Keratinocyte (primary cell): ENCODE data around the gene SYT1.

Source experiments
- CTCF ChIP-seq, 3 experiments: IDR thresholded peaks in 1 of 3; conservative IDR thresholded peaks in 1 of 3; optimal IDR thresholded peaks in 1 of 3; 2 replicates in 2 of 3; 3 replicates in 1 of 3; pipeline versions ENCODE3 to v1.5.1; 2011; ENCODE audit warnings: low read length in 3 of 3, mild to moderate bottlenecking in 3 of 3, moderate library complexity in 2 of 3, control low read depth in 1 of 3, inconsistent platforms in 1 of 3; ENCODE audit not compliant: insufficient read depth in 2 of 3; ENCODE audit errors: extremely low read depth in 1 of 3
- EZH2 ChIP-seq: IDR thresholded peaks from one replicate; pipeline ENCODE4 v1.6.1; 2012; ENCODE audit warnings: inconsistent platforms, mild to moderate bottlenecking, low read length, moderate library complexity

- TF ChIP-seq EZH2 (no peak), CTCF (optimal IDR thresholded peaks at IDR 0.05 in 1 of 3, IDR thresholded peaks at IDR 0.05 in 1 of 3, conservative IDR thresholded peaks at IDR 0.05 in 1 of 3; ENCODE audit: extremely low read depth in 1 of 3, insufficient read depth in 2 of 3, low read length in 3 of 3) (no peak)
These were observed 359.2 kb downstream of the SYT1 start for GRCh38 chr12:79223761-79224160.
